HT1080 (cell line): Measurements from ENCODE around the gene RHOT1. TPM values are rescaled to one million over a fixed set of nuclear protein-coding genes. Genes with fewer than 3 reads are reported as not detected.
"Not testable (repeated sequence)": the region's sequence is repeated elsewhere in the genome, so short reads cannot be mapped to it uniquely, and the experiment has no call there.

Experiments
- DNase-seq: peaks from one replicate; pipeline ENCODE4 v3.0.0-alpha.2; 2015; ENCODE audit warnings: low read depth
- total RNA-seq: library from RNA; depleted of rRNA; stranded (reverse); fragments of >200 nt; shearing (Covaris generic); gene quantifications from 2 replicates; pipeline ENCODE4 v1.2.3, GENCODE V29; 2014

The RHOT1 gene
- total RNA-seq, 1 experiment from 2014 or later, result 21.2 TPM

GRCh38 chr17:32223703-32224102 lies 81.4 kb downstream of the RHOT1 start:
- DNase-seq, result no peak

DNA sequence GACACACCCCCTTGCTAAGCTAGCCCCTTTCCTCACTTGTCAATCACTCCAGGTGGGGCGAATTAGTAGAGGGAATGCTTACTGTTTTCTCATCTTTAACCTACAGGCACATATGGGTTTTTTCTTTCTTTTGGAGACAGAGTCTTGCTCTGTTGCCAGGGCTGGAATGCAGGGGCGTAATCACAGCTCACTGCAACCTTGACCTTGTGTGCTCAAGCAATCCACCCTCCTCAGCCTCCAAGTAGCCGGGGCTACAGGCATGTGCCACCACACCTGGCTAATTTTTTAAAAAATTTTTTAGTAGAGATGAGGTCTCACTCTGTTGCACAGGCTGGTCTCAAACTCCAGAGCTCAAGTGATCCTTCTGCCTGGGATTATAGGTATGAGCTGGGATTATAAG lies 84.6 kb downstream of the RHOT1 start:
- DNase-seq, result no peak

- no peak for DNase-seq
Observed at GRCh38 chr17:32227910-32228309, 85.6 kb downstream of the RHOT1 start.

DNA sequence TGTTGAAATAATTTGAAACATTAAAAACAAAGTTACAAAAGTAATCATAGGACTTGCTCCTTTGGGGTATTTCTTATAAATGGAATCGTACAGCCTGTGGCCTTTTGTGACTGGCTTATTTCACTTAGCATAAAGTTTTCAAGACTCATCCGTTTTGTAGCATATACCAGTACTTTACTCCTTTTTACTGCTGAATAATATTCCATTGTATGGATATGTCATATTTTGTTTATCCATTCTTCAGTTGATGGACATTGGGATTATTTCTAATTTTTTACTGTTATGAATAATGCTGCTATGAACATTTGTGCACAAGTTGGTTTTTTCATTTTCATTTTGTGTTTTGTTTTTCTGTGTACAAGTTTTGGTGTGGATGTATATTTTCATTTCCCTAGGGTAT lies 93.3 kb downstream of the RHOT1 start:
- no peak for DNase-seq

- DNase-seq, result no peak
Observed at GRCh38 chr17:32239456-32239855, 97.2 kb downstream of the RHOT1 start.

GRCh38 chr17:32240750-32241149 lies 98.4 kb downstream of the RHOT1 start:
- peak; percentile 23 for DNase-seq

- DNase-seq, result no peak
Observed at GRCh38 chr17:32241640-32242039, 99.3 kb downstream of the RHOT1 start.

GRCh38 chr17:32249475-32249874 lies 107.2 kb downstream of the RHOT1 start:
- DNase-seq, result no peak

DNA sequence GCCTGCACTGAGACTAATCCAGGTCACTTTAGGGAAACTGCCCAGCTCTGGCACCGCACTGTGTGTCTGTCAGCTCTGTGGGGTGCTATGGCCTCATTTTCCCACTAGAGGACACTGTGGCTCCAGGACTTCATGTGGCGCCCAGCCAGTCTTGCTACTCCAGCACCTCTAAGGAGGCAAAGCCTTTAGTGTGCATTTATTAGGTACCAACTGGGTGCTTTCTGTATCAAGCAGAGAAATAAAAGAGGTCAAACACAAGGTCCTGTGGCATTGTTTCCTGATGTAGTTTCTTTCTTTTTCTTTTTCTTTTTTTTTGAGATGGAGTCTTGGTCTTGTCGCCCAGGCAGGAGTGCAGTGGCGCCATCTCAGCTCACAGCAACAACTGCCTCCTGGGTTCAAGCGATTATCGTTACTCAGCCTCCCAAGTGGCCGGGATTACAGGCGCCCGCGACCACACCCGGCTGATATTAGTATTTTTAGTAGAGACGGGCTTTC lies 110.9 kb downstream of the RHOT1 start:
- DNase-seq, result peak; percentile 72

GRCh38 chr17:32256012-32256700 lies 113.9 kb downstream of the RHOT1 start:
- DNase-seq, result no peak

GRCh38 chr17:32256701-32257019 lies 114.4 kb downstream of the RHOT1 start:
- DNase-seq, result no peak

DNA sequence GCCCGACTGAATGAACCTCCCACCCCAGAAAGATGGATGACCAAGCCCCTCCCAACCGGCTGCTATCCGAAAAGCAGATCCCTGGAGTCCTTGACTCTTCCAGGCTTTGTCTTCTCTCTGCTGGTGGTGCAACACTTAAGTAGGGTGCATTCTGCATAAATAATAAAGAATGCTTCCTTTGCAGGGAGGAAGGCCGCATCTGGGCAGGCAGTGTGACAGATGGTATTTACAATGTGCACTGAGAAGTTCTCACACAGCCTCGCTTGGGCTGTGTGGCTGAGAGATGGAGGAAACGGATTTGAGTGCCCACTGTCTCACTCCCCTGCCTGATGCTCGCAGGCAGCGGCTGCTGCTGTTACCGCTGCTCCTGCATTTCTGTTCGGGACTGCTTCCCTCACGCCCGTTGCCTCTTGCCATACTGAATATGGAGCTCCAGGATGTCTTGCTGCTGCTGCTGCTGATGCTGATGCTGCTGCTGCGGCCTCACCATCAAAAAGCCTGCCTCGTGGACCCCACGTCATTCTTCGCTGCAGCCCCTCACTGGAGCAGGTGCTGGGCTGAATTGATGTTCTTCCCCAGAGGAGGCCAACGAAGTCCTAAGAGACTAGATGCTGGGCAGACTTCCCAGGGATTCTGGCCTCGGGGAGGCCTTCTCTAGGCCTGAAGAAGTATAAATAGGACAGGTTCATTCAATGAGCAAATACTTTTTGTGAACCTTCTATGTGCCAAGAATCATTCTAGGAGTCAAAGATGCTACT lies 116.3 kb downstream of the RHOT1 start:
- no peak for DNase-seq

- DNase-seq, result peak; percentile 50
Observed at GRCh38 chr17:32259586-32259985, 117.3 kb downstream of the RHOT1 start.

DNA sequence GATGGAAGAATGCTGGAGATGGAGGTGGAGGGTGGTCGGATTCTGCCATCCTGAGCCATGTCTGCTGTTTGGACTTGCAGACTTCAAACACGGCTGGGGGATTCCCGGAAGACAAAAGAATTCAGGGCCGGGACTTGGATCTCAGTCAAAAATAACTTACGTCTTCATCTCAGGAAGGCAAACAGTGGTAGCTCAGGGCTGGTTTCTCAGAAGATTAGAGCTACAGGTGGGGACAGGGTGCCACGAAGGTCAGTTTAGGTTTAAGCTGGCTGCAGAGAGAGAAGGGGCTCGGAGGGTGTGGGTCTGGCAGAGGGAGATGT lies 119.1 kb downstream of the RHOT1 start:
- DNase-seq, result no peak

- DNase-seq, result no peak
Observed at GRCh38 chr17:32261936-32262510, 119.7 kb downstream of the RHOT1 start.

DNA sequence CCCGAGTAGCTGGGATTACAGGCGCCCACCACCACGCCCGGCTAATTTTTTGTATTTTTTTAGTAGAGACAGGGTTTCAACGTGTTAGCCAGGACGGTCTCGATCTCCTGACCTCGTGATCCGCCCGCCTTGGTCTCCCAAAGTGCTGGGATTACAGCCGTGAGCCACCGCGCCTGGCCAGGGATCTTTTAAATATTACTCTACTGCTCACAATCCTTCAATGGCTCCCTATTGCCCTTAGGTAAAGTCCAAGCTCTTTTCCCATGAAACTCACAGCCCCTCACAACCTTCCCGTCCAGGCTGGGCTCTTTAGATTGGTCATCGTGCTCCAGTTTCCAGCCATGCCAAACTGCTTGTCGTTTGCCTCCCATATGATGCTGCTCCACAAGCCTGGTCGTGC lies 121.2 kb downstream of the RHOT1 start:
- DNase-seq, result not testable (repeated sequence)

DNA sequence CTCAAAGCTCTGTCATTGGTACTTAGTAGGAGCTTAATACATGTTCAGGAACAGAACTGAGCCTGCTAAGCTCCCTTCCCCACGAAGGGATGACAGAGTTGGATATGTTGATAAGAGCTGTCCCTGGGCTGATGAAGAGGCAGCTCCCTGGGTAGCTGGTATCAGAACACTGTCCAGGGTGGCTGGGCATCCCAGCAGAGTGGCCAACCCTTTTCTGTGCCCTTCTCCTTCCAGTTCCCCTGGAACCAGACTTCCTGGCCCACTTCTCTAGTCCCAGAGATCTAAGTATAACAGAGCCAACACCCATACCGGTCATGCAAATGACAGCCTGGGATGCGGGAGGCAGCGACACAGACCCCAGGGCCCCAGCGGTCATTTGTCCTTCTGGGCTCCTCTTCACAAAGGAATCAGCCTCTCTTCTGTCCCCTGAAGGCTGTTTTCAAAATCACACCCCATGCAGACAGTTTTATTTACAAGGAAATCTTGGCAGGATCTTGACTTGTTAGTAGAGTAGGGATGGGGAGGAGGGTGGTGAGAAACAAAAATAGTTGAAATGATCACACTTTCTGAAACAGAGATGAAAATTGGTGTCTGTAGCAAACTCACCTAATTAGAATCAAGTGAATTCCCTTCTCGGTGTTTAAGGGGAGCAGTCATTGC lies 122.0 kb downstream of the RHOT1 start:
- no peak for DNase-seq

DNA sequence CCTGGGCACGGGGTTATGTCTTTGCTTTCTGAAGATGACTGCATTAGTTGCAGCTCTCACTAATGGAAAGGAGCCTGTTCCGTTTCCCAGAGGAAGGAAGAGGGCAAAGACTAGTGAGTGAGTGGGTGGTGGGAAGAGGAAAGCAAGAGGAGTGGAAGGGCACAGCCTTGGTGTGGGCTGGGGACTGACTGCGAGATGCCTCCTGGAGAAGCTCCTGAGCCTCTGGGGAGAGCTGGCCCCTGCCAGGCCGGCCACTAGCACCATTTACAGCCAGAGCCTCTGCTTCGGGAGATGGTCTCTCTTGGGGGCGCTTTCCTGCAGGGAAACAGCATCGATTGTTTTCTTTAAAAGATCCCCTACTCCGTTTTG lies 122.5 kb downstream of the RHOT1 start:
- no peak for DNase-seq

- no peak for DNase-seq
Observed at GRCh38 chr17:32265192-32265923, 123.1 kb downstream of the RHOT1 start, which contains the start of gene RHBDL3. Gene RHBDL3, plus strand, starts transcription at chr17:32265832. Its CDS starts 358 bp downstream, at chr17:32266190.

GRCh38 chr17:32266051-32266388 lies 123.7 kb downstream of the RHOT1 start:
- no peak for DNase-seq
